Measurements from ENCODE around the gene SPATA6L.

Gene SPATA6L

GRCh38 chr9:4704129-4704528 lies 37.8 kb upstream of the SPATA6L start:
- DNase-seq (ENCODE audit: low read depth): no peak
- no peak overlapping the region for H3K4me3 ChIP-seq (replicated peaks; ENCODE audit: low read depth, low read length)
- no peak for TF ChIP-seq CTCF (IDR thresholded peaks at IDR 0.05; ENCODE audit: low read length, missing control alignments)

GRCh38 chr9:4701526-4701925 lies 35.2 kb upstream of the SPATA6L start:
- no peak for TF ChIP-seq CTCF (IDR thresholded peaks at IDR 0.05; ENCODE audit: low read length, missing control alignments)
- H3K4me3 ChIP-seq (replicated peaks; ENCODE audit: low read depth, low read length): no peak overlapping the region
- no peak for DNase-seq (ENCODE audit: low read depth)

- no peak overlapping the region for H3K4me3 ChIP-seq (replicated peaks; ENCODE audit: low read depth, low read length)
- DNase-seq (ENCODE audit: low read depth): no peak
- no peak for TF ChIP-seq CTCF (IDR thresholded peaks at IDR 0.05; ENCODE audit: low read length, missing control alignments)
Observed at GRCh38 chr9:4700932-4701331, 34.7 kb upstream of the SPATA6L start.

- no peak overlapping the region for H3K4me3 ChIP-seq (replicated peaks; ENCODE audit: low read depth, low read length)
- no peak for TF ChIP-seq CTCF (IDR thresholded peaks at IDR 0.05; ENCODE audit: low read length, missing control alignments)
- DNase-seq (ENCODE audit: low read depth): peak; percentile 36
Observed at GRCh38 chr9:4700091-4700490, 33.8 kb upstream of the SPATA6L start.

- no peak for TF ChIP-seq CTCF (IDR thresholded peaks at IDR 0.05; ENCODE audit: low read length, missing control alignments)
- no peak overlapping the region for H3K4me3 ChIP-seq (replicated peaks; ENCODE audit: low read depth, low read length)
- DNase-seq (ENCODE audit: low read depth): peak; percentile 65
Observed at GRCh38 chr9:4691795-4692194, 25.5 kb upstream of the SPATA6L start.

- no peak for DNase-seq (ENCODE audit: low read depth)
- TF ChIP-seq CTCF (IDR thresholded peaks at IDR 0.05; ENCODE audit: low read length, missing control alignments): no peak
Observed at GRCh38 chr9:4690144-4690543, 23.9 kb upstream of the SPATA6L start.

GRCh38 chr9:4689687-4690104 lies 23.4 kb upstream of the SPATA6L start:
- H3K4me3 ChIP-seq (replicated peaks; ENCODE audit: low read depth, low read length): no peak overlapping the region
- no peak for DNase-seq (ENCODE audit: low read depth)
- no peak for TF ChIP-seq CTCF (IDR thresholded peaks at IDR 0.05; ENCODE audit: low read length, missing control alignments)

More at GRCh38 chr9:4690144-4690543, 23.9 kb upstream of the SPATA6L start:
- H3K4me3 ChIP-seq (replicated peaks; ENCODE audit: low read depth, low read length): no peak overlapping the region
